Loucy (cell line): ENCODE data around the gene HSD17B13.

Experiments used
- H2AFZ ChIP-seq: fragments of 200-600 bp; sonication (generic); 2 replicates; pipeline ENCODE4 v1.6.0; 2016; ENCODE audit warnings: antibody characterized with exemption, mild to moderate bottlenecking, low read length, moderate library complexity
- H3F3A ChIP-seq: fragments of 200-600 bp; 2 replicates; pipeline ENCODE4 v1.6.0; 2016; ENCODE audit warnings: antibody characterized with exemption, low read depth, mild to moderate bottlenecking
- H3K27me3 ChIP-seq: fragments of 200-600 bp; sonication (generic); 2 replicates; pipeline ENCODE4 v1.6.1; 2014; ENCODE audit warnings: low read length, mild to moderate bottlenecking; ENCODE audit not compliant: insufficient read depth, poor library complexity, severe bottlenecking
- H3K36me3 ChIP-seq: fragments of 200-600 bp; sonication (generic); 2 replicates; pipeline ENCODE4 v1.6.1; 2016; ENCODE audit warnings: low read length; ENCODE audit not compliant: insufficient read depth
- H3K4me1 ChIP-seq: fragments of 200-600 bp; sonication (generic); 2 replicates; pipeline ENCODE4 v1.5.1; 2014; ENCODE audit warnings: low read length, mild to moderate bottlenecking; ENCODE audit not compliant: insufficient read depth, poor library complexity, severe bottlenecking
- H3K4me2 ChIP-seq: fragments of 200-600 bp; sonication (generic); 2 replicates; pipeline ENCODE4 v1.6.0; 2014; ENCODE audit warnings: antibody characterized with exemption, low read length, low read depth, mild to moderate bottlenecking; ENCODE audit not compliant: poor library complexity, severe bottlenecking
- H3K4me3 ChIP-seq: fragments of 200-600 bp; sonication (generic); 2 replicates; pipeline ENCODE4 v1.5.1; 2014; ENCODE audit warnings: low read length, mild to moderate bottlenecking, mixed read lengths; ENCODE audit not compliant: poor library complexity, severe bottlenecking
- H3K79me2 ChIP-seq: fragments of 200-600 bp; sonication (generic); 2 replicates; pipeline ENCODE4 v1.6.1; 2014; ENCODE audit warnings: low read length; ENCODE audit not compliant: insufficient read depth
- H3K9ac ChIP-seq: fragments of 200-600 bp; sonication (generic); 2 replicates; pipeline ENCODE4 v1.6.0; 2014; ENCODE audit warnings: mild to moderate bottlenecking, low read depth, low read length, moderate library complexity; ENCODE audit not compliant: poor library complexity, severe bottlenecking
- H3K9me2 ChIP-seq: fragments of 200-600 bp; sonication (generic); replicated peaks from 2 replicates; pipeline ENCODE4 v1.6.1; 2016; ENCODE audit warnings: low read depth, low read length, mixed read lengths
- H3K9me3 ChIP-seq: fragments of 200-600 bp; sonication (generic); 2 replicates; pipeline ENCODE4 v1.6.1; 2014; ENCODE audit warnings: mild to moderate bottlenecking, antibody characterized with exemption, low read length, low read depth; ENCODE audit not compliant: insufficient read depth
- H4K20me1 ChIP-seq: fragments of 200-600 bp; sonication (generic); 2 replicates; pipeline ENCODE4 v1.6.0; 2014; ENCODE audit warnings: antibody characterized with exemption, low read length, mild to moderate bottlenecking; ENCODE audit not compliant: insufficient read depth, poor library complexity, severe bottlenecking
- EZH2phosphoT487 ChIP-seq: fragments of 200-600 bp; IDR thresholded peaks from 2 replicates; pipeline ENCODE4 v1.6.1; 2018; ENCODE audit warnings: antibody characterized with exemption, mild to moderate bottlenecking, moderate library complexity, borderline replicate concordance
- TF ChIP-seq, protein P1 (sequence below): fragments of 200-600 bp; sonication (generic); conservative IDR thresholded peaks from 2 replicates; pipeline ENCODE4 v1.5.1; 2014; ENCODE audit warnings: mild to moderate bottlenecking, antibody characterized with exemption, low read length

The HSD17B13 gene

DNA sequence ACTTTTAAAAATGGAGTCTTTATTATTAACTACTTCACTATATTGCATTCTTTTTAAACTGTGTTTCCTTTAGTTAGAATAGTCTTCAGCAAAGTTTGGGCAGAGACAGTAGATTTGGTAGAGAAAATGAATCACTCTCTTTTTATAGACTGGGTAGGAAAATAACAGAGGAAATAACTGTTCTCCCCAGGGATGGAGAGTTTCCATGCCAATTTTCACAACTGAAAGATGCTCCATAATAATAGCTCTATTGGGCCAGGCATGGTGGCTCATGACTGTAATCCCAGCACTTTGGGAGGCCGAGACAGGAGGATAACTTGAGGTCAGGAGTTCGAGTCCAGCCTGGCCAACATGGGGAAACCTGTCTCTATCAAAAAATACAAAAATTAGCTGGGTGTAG is 13.1 kb downstream of the HSD17B13 start:
- H3K9ac ChIP-seq, result no peak overlapping the region
- H3K27me3 ChIP-seq, result no peaks in the 10 kb centered on the region
- TF ChIP-seq, protein P1, sequence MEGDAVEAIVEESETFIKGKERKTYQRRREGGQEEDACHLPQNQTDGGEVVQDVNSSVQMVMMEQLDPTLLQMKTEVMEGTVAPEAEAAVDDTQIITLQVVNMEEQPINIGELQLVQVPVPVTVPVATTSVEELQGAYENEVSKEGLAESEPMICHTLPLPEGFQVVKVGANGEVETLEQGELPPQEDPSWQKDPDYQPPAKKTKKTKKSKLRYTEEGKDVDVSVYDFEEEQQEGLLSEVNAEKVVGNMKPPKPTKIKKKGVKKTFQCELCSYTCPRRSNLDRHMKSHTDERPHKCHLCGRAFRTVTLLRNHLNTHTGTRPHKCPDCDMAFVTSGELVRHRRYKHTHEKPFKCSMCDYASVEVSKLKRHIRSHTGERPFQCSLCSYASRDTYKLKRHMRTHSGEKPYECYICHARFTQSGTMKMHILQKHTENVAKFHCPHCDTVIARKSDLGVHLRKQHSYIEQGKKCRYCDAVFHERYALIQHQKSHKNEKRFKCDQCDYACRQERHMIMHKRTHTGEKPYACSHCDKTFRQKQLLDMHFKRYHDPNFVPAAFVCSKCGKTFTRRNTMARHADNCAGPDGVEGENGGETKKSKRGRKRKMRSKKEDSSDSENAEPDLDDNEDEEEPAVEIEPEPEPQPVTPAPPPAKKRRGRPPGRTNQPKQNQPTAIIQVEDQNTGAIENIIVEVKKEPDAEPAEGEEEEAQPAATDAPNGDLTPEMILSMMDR, result no peak
- no peak for TF ChIP-seq EZH2phosphoT487
- no peak overlapping the region for H2AFZ ChIP-seq
- H3K36me3 ChIP-seq, result no peaks in the 10 kb centered on the region
- no peaks in the 10 kb centered on the region for H3F3A ChIP-seq
- H3K4me1 ChIP-seq, result no peaks in the 10 kb centered on the region
- no peaks in the 10 kb centered on the region for H3K79me2 ChIP-seq
- no peaks in the 10 kb centered on the region for H4K20me1 ChIP-seq
- no peaks in the 10 kb centered on the region for H3K9me2 ChIP-seq
- no peak overlapping the region for H3K4me2 ChIP-seq
- no peaks in the 10 kb centered on the region for H3K9me3 ChIP-seq
- no peak overlapping the region for H3K4me3 ChIP-seq

DNA sequence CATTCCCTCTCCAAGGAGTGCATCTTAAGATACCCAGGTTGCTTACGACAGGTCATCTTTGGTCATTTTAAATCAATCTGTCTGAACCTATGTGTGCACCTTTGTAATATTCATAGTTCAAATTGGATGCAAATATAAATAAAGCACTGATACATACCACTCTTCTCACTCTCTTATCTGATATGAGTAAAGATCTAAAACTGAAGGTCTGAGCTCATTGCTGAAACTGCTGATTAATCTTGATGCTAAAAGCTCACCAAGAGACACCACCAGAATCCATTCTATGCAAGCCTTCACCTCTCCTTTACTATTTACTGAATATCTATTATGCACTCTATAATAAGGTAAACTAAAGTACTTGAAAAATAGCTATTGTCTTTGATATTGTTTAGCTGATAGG is 16.6 kb downstream of the HSD17B13 start:
- Histone ChIP-seq H4K20me1 (no peaks in the 10 kb centered on the region), H3K27me3 (no peaks in the 10 kb centered on the region), H3K79me2 (no peaks in the 10 kb centered on the region), H3K9ac (no peak overlapping the region), H3K4me2 (no peak overlapping the region), H3K36me3 (no peaks in the 10 kb centered on the region), H3F3A (no peaks in the 10 kb centered on the region), H3K4me1 (no peaks in the 10 kb centered on the region), H3K9me2 (no peaks in the 10 kb centered on the region), H2AFZ (no peak overlapping the region), H3K9me3 (no peaks in the 10 kb centered on the region), H3K4me3 (no peak overlapping the region)
- TF ChIP-seq EZH2phosphoT487, result no peak
- TF ChIP-seq, protein P1, result no peak

DNA sequence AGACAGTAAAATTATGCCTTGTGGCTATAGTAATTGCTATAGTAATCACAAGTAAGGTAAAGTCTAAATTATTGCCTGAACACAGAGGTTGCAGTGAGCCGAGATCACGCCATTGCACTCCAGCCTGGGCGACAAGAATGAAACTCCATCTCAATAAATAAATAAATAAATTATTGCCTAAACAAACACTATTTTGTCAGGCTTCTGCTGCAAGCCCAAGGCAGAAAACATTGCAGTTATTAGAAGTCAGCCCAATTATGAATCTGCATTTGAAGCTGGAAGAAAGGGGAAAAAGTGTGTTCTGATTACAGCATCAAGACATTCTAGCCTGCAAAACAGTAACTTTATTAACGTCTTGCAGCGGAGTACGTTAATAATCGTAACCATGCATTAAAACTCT is 17.1 kb downstream of the HSD17B13 start:
- Histone ChIP-seq H3K4me2 (no peak overlapping the region), H2AFZ (no peak overlapping the region)

More for the DNA sequence above, 17.1 kb downstream of the HSD17B13 start:
- H3K27me3 ChIP-seq, result no peaks in the 10 kb centered on the region
- no peak overlapping the region for H3K9ac ChIP-seq
- TF ChIP-seq EZH2phosphoT487, result no peak
- TF ChIP-seq, protein P1, result no peak
- H4K20me1 ChIP-seq, result no peaks in the 10 kb centered on the region
- no peaks in the 10 kb centered on the region for H3K79me2 ChIP-seq
- H3K9me2 ChIP-seq, result no peaks in the 10 kb centered on the region
- H3K4me3 ChIP-seq, result no peak overlapping the region
- H3K36me3 ChIP-seq, result no peaks in the 10 kb centered on the region
- H3K9me3 ChIP-seq, result no peaks in the 10 kb centered on the region
- no peaks in the 10 kb centered on the region for H3F3A ChIP-seq
- no peaks in the 10 kb centered on the region for H3K4me1 ChIP-seq
